Esophagus muscularis mucosa (tissue), 3 donors: ENCODE measurements around the gene RNGTT.

Experiments used
- POLR2A ChIP-seq: fragments of 450-650 bp; IDR thresholded peaks from one replicate; pipeline ENCODE4 v1.6.1; 2017; ENCODE audit warnings: antibody characterized with exemption, moderate library complexity, mild to moderate bottlenecking, low read depth
- TF ChIP-seq, protein P1 (sequence below), 3 experiments: fragments of 200-600 bp in 2 of 3; fragments of 450-650 bp in 1 of 3; sonication (generic) in 2 of 3; IDR thresholded peaks; one replicate each; pipeline ENCODE4 v1.5.1; 2017 to 2019; ENCODE audit warnings: antibody characterized with exemption in 3 of 3, mild to moderate bottlenecking in 2 of 3, moderate library complexity in 1 of 3

DNA sequence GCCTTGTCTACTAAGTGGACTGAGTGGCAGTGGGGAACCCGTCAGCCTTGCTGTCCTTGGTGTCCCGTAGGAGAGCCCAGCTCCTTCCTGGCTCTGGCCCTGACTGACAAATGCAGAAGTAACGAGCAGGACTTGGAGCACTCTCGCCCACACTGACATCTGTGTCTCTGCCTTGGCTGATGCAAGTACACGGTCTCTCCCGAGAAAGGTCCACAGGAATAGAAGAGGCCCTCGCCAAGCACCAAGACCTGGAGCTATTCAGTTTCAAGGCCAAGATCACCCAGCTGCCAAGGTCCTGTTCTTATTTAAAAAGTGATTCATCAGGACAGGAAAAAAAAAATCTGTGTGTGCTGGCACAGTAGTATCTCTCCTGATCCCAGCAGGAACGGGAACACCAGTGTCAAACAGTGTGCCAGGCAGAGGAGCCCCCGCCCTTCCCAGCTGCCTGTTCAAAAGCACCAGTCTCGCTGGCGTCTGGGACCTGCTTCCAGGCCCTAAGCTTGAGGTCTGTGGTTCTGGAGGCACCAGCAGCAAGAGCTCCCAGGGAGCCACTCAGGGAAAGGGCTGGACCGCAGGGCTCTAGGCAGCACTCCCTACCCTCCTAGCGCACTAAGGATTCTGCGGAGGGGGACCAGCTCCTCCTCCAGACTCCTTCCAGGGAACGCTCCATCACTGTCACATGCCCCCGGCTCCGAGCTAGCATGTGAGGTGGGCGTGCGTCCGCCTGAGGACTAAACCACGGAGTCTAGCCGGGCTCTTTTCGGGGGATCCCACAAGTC lies 376.9 kb downstream of the RNGTT start:
- TF ChIP-seq, protein P1, sequence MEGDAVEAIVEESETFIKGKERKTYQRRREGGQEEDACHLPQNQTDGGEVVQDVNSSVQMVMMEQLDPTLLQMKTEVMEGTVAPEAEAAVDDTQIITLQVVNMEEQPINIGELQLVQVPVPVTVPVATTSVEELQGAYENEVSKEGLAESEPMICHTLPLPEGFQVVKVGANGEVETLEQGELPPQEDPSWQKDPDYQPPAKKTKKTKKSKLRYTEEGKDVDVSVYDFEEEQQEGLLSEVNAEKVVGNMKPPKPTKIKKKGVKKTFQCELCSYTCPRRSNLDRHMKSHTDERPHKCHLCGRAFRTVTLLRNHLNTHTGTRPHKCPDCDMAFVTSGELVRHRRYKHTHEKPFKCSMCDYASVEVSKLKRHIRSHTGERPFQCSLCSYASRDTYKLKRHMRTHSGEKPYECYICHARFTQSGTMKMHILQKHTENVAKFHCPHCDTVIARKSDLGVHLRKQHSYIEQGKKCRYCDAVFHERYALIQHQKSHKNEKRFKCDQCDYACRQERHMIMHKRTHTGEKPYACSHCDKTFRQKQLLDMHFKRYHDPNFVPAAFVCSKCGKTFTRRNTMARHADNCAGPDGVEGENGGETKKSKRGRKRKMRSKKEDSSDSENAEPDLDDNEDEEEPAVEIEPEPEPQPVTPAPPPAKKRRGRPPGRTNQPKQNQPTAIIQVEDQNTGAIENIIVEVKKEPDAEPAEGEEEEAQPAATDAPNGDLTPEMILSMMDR (IDR thresholded peaks at IDR 0.05): no peak
- no peak for TF ChIP-seq POLR2A
